Measurements from ENCODE around the gene TMEM108.

The TMEM108 gene

GRCh38 chr3:133161656-133162055, 123.5 kb downstream of the TMEM108 start:
- no peak for TF ChIP-seq ZFX (IDR thresholded peaks at IDR 0.05)
- H3K27ac ChIP-seq = no peak overlapping the region

GRCh38 chr3:133162265-133162664, 124.1 kb downstream of the TMEM108 start:
- no peak overlapping the region for H3K27ac ChIP-seq
- TF ChIP-seq ZFX (IDR thresholded peaks at IDR 0.05) (no peak), CTCF (conservative IDR thresholded peaks at IDR 0.05) (no peak)

- TF ChIP-seq CTCF (conservative IDR thresholded peaks at IDR 0.05) (no peak), ZFX (IDR thresholded peaks at IDR 0.05) (no peak)
- H3K27ac ChIP-seq = no peak overlapping the region
Measured at GRCh38 chr3:133162670-133163305, 124.6 kb downstream of the TMEM108 start.

DNA sequence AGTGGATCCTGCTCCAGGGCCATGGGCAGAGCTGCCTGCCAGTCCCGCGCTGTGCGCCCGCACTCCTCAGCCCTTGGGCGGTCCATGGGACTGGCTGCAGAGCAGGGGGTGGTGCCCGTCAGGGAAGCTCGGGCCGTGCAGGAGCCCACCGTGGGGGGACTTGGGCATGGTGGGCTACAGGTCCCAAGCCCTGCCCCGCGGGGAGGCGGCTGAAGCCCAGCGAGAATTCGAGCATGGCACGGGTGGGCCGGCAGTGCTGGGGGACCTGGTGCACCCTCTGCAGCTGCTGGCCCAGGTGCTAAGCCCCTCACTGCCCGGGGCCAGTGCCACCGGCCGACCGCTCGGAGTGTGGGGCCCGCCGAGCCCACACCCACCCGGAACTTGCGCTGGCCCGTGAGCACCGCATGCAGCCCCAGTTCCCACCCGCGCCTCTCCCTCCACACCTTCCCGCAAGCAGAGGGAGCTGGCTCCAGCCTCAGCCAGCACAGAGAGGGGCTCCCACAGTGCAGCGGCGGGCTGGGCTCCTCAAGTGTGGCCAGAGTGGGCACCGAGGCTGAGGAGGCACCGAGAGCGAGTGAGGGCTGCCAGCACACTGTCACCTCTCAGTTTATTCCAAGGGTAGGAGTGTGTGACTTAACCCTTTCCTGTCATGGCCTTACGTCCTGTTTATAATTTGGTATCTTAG, 129.3 kb downstream of the TMEM108 start:
- no peak overlapping the region for H3K27ac ChIP-seq
- TF ChIP-seq ZFX (IDR thresholded peaks at IDR 0.05) = no peak
- no peak for TF ChIP-seq CTCF (conservative IDR thresholded peaks at IDR 0.05)

GRCh38 chr3:133168025-133168401, 129.8 kb downstream of the TMEM108 start:
- TF ChIP-seq CTCF (conservative IDR thresholded peaks at IDR 0.05) (peak; percentile 30), ZFX (IDR thresholded peaks at IDR 0.05) (no peak)
- no peak overlapping the region for H3K27ac ChIP-seq

GRCh38 chr3:133169331-133170068, 131.3 kb downstream of the TMEM108 start:
- TF ChIP-seq ZFX (IDR thresholded peaks at IDR 0.05) (no peak), CTCF (conservative IDR thresholded peaks at IDR 0.05) (no peak)
- no peak overlapping the region for H3K27ac ChIP-seq

DNA sequence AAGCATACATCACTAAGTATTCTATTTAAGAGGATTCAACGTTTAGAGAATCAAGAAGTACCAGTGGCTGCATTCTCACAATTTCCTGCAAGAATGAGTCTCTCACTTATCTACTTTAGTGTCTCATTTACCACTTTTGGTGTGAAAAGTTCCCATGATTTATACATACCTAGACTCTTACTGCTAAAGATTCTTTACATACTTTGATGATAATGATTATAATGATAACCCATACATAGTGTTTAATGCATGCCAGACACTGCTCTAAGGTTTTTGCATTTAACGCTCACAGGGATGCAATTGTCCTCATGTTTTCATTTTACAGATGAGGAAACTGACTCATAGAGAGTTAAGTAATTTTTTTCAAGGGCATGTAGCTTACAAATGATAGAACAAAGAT, 133.6 kb downstream of the TMEM108 start:
- no peak overlapping the region for H3K27ac ChIP-seq
- no peak for TF ChIP-seq CTCF (conservative IDR thresholded peaks at IDR 0.05)
